Activated CD4-positive, alpha-beta T cell treated with anti-CD3 and anti-CD28 coated beads for 36 hours (primary cell): ENCODE data around the gene KIAA0753. TPM values are rescaled to one million over a fixed set of nuclear protein-coding genes. Genes with fewer than 3 reads are reported as not detected.

ENCODE experiments used
- ATAC-seq: fragments of 200-7000 bp; cut with Tn5 transposase; one replicate; pipeline ENCODE4 v1.10.0; 2021; ENCODE audit warnings: mild to moderate bottlenecking, moderate library complexity
- CTCF ChIA-PET: fragments of 350-600 bp; sonication (Branson Sonifier 250); formaldehyde crosslinking; loops from one replicate; lab custom pipeline; 2021; ENCODE audit warnings: antibody characterized with exemption; lab: Charles Lee
- POLR2A ChIA-PET: fragments of 350-600 bp; sonication (Branson Sonifier 250); formaldehyde crosslinking; loops from one replicate; lab custom pipeline; 2021; ENCODE audit warnings: antibody characterized with exemption, inconsistent platforms; lab: Charles Lee
- DNase-seq: peaks from one replicate; pipeline ENCODE4 v3.0.0-alpha.2; 2020
- H3K27ac Mint-ChIP-seq: one replicate; pipeline ENCODE4 v1.8.0; 2021; ENCODE audit warnings: mixed read lengths
- H3K27me3 Mint-ChIP-seq: one replicate; pipeline ENCODE4 v1.8.0; 2021; ENCODE audit warnings: mixed read lengths
- H3K36me3 Mint-ChIP-seq: one replicate; pipeline ENCODE4 v1.8.0; 2021; ENCODE audit warnings: low read depth, mixed read lengths
- H3K4me1 Mint-ChIP-seq: one replicate; pipeline ENCODE4 v1.8.0; 2021; ENCODE audit warnings: mixed read lengths
- H3K4me3 Mint-ChIP-seq: one replicate; pipeline ENCODE4 v1.8.0; 2021; ENCODE audit warnings: mild to moderate bottlenecking, moderate library complexity, mixed read lengths
- H3K9me3 Mint-ChIP-seq: one replicate; pipeline ENCODE4 v1.8.0; 2021; ENCODE audit warnings: low read depth, mixed read lengths
- intact Hi-C, 2 experiments: fragments of 100-400 bp; cut with DNase I in 1 of 2; cut with micrococcal nuclease in 1 of 2; formaldehyde crosslinking; loops; one replicate each; pipeline versions ENCODE4 v1.14.2 to v1.15.1; 2022 to 2024; cut with DNase I, micrococcal nuclease
- total RNA-seq, 2 experiments: library from RNA; stranded (reverse); gene quantifications; one replicate each; pipeline ENCODE4 v1.2.3, GENCODE V29; 2021

The KIAA0753 gene
- 10 to 100 TPM; 17.1 to 24.9 TPM for total RNA-seq

DNA sequence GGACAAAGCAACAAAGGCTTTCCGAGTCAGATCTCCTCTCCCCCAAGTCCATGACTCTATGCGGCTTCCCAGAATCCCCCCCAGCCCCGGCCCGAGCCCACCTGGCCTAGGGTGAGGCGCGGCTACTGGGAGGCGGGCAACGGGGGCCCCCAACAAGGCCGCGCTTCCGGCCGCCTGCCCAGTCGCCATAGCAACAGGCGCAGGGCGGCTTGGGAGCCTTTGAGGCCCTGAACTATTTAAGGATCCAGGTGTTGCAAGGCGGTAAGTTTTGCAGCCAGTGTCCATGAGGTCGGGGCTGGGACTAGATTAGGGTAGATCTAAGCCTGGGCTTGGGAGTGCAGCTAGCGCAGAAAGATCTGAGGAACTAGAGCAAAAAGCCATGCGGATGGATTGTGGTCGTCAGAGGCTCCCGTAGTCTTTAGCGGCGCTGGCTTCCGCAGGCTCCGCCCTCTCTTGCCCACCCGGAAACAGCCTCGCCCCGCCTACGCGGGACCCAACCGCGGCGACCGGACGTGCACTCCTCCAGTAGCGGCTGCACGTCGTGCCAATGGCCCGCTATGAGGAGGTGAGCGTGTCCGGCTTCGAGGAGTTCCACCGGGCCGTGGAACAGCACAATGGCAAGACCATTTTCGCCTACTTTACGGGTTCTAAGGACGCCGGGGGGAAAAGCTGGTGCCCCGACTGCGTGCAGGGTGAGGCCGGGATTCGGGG is at the start of gene KIAA0753, which contains the start of gene TXNDC17:
Gene KIAA0753 (minus strand): TSS at position 176 of the 711 bp plus-strand sequence. CDS start 5,608 bp downstream, outside the sequence.
Gene TXNDC17 (plus strand): TSS at position 525 of the 711 bp plus-strand sequence. CDS start 23 bp downstream, at position 548.
- Mint-ChIP-seq H3K36me3 (peaks cover 30% of the 10 kb centered on the region), H3K4me1 (peaks cover 58% of the 10 kb centered on the region), H3K27ac (peak within 1 kb of the TSS; percentile 92), H3K27me3 (no peaks in the 10 kb centered on the region), H3K9me3 (no peaks in the 10 kb centered on the region), H3K4me3 (peak within 1 kb of the TSS; percentile 92)
- CTCF ChIA-PET = interaction anchor here (1.7 to 1.8 kb wide), 2 partner anchors 9 to 363 kb away, joined by 5 to 6 read pairs; no protein-coding TSS in a partner anchor
- ATAC-seq (peak; percentile 81), DNase-seq (peak; percentile 96)
- POLR2A ChIA-PET = no interaction called here
- intact Hi-C loops = loop anchor here (1.0 to 10.0 kb wide), 13 partner anchors 11 to 1797 kb away; partner anchors contain the start of genes C17orf100 (in 2 of the 2), MED31 (in 2 of the 2), NLRP1 (in 2 of the 2) and ACADVL (in 1 of the 2)

DNA sequence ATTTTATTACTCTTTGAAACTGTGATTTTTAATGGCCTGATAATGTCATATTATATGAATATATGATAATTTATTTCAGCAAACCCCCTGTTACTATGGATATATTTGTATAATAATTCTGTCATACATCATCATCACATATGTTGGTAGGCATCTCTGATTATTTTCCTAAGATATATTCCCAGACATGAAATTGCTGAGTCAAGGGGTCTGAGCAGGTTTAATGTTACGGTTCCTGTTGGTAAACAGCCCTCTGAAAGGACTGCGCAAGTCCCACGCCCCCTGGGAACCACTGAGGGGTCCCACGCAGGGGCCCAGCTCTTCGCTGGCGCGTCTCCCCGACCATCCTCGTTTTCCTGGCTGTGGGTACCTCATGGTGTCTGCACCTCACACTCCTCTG is 48.4 kb upstream of the KIAA0753 start:
- DNase-seq = no peak
- Mint-ChIP-seq H3K27ac (no peak overlapping the region), H3K36me3 (no peaks in the 10 kb centered on the region), H3K9me3 (no peaks in the 10 kb centered on the region), H3K4me3 (no peak overlapping the region), H3K4me1 (no peaks in the 10 kb centered on the region), H3K27me3 (peaks cover 27% of the 10 kb centered on the region)
- intact Hi-C loops = no loop called here
- ChIA-PET CTCF (no interaction called here), POLR2A (no interaction called here)
- no peak for ATAC-seq

GRCh38 chr17:6686026-6686425 is 45.5 kb upstream of the KIAA0753 start:
- ChIA-PET POLR2A (no interaction called here), CTCF (interaction anchor here (0.6 kb wide), 1 partner anchor 29 kb away, joined by 3 read pairs; no protein-coding TSS in a partner anchor)
- H3K4me3 Mint-ChIP-seq = no peak overlapping the region
- intact Hi-C loops = no loop called here
- ATAC-seq = no peak
- DNase-seq = no peak
- no peaks in the 10 kb centered on the region for H3K9me3 Mint-ChIP-seq
- peaks cover 22% of the 10 kb centered on the region for H3K27me3 Mint-ChIP-seq
- no peaks in the 10 kb centered on the region for H3K36me3 Mint-ChIP-seq
- H3K27ac Mint-ChIP-seq = no peak overlapping the region
- no peaks in the 10 kb centered on the region for H3K4me1 Mint-ChIP-seq

DNA sequence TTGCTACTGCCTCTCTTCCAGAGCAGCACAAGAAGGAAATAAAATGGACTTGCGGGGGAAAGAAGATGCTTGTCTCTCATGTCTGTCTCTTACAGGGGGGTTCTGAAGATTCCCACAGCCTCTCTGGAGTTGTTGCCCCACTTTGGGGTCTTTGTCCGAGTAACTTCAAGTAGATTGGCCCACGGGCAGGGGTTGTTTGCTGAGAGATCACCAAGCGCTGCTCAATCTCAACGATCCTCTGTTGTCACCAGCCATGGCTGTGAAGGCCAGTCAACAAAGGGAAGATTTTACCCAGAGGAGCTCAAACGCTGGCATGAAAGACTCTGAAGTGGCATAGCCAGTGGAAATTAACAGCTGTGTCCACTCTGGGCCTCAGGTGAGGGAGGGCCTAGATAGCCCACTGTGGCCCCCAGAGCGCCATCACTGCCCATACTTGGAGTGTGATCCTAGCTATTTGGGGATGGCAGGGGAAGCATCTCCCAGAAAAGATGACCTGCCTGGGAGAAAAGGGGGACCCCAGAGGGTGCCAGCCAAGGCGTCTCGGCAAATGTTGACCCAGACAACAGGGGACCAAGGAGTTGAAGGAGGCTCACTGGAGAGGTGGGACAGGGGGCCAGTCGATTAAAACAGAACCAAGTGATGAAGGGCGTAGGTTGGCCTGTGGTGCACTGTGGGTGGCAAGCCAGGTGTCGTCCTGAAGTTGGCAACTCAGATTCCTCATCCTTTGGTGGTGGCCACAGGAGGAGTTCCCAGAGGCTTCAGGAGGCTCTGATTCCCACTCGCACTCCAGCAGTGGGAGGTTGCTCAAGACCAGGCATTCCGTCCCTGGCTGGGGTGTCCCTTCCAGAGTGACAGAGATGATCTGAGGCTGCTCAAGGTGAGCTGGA is 44.6 kb upstream of the KIAA0753 start:
- no peak for DNase-seq
- POLR2A ChIA-PET = no interaction called here

GRCh38 chr17:6684460-6684783 is 43.9 kb upstream of the KIAA0753 start:
- Mint-ChIP-seq H3K27ac (no peak overlapping the region), H3K9me3 (no peaks in the 10 kb centered on the region), H3K36me3 (no peaks in the 10 kb centered on the region), H3K27me3 (peaks cover 21% of the 10 kb centered on the region), H3K4me1 (no peaks in the 10 kb centered on the region), H3K4me3 (no peak overlapping the region)
- DNase-seq = no peak
- ChIA-PET POLR2A (no interaction called here), CTCF (no interaction called here)
- no peak for ATAC-seq
- intact Hi-C loops = no loop called here

More for the DNA sequence above, 44.6 kb upstream of the KIAA0753 start:
- intact Hi-C loops = no loop called here
- Mint-ChIP-seq H3K4me3 (no peak overlapping the region), H3K4me1 (no peaks in the 10 kb centered on the region), H3K27me3 (peaks cover 22% of the 10 kb centered on the region), H3K36me3 (no peaks in the 10 kb centered on the region), H3K27ac (no peak overlapping the region), H3K9me3 (no peaks in the 10 kb centered on the region)
- CTCF ChIA-PET = interaction anchor here (0.6 kb wide), 1 partner anchor 105 kb away, joined by 3 read pairs; no protein-coding TSS in a partner anchor
- no peak for ATAC-seq

- H3K36me3 Mint-ChIP-seq = no peaks in the 10 kb centered on the region
- no peak overlapping the region for H3K4me3 Mint-ChIP-seq
- intact Hi-C loops = no loop called here
- no peaks in the 10 kb centered on the region for H3K9me3 Mint-ChIP-seq
- ATAC-seq (no peak), DNase-seq (no peak)
- peaks cover 21% of the 10 kb centered on the region for H3K27me3 Mint-ChIP-seq
- CTCF ChIA-PET = no interaction called here
- no peak overlapping the region for H3K27ac Mint-ChIP-seq
- POLR2A ChIA-PET = no interaction called here
- H3K4me1 Mint-ChIP-seq = no peaks in the 10 kb centered on the region
These were observed 43.4 kb upstream of the KIAA0753 start for GRCh38 chr17:6683730-6684459.

GRCh38 chr17:6683081-6683684 is 42.7 kb upstream of the KIAA0753 start:
- no peak for ATAC-seq
- Mint-ChIP-seq H3K27me3 (peaks cover 23% of the 10 kb centered on the region), H3K27ac (no peak overlapping the region), H3K4me1 (no peaks in the 10 kb centered on the region), H3K9me3 (no peaks in the 10 kb centered on the region), H3K4me3 (no peak overlapping the region), H3K36me3 (no peaks in the 10 kb centered on the region)
- ChIA-PET CTCF (interaction anchor here (0.9 to 1.5 kb wide), 3 partner anchors 11 to 160 kb away, joined by 3 to 4 read pairs (median 4); no protein-coding TSS in a partner anchor), POLR2A (no interaction called here)
- intact Hi-C loops = no loop called here
- DNase-seq = no peak

GRCh38 chr17:6682339-6682738 is 41.8 kb upstream of the KIAA0753 start:
- ATAC-seq (no peak), DNase-seq (no peak)
- ChIA-PET POLR2A (no interaction called here), CTCF (interaction anchor here (0.9 to 1.5 kb wide), 3 partner anchors 10 to 161 kb away, joined by 3 to 4 read pairs (median 4); no protein-coding TSS in a partner anchor)
- H3K4me1 Mint-ChIP-seq = peaks cover 3% of the 10 kb centered on the region
- no peaks in the 10 kb centered on the region for H3K9me3 Mint-ChIP-seq
- H3K27me3 Mint-ChIP-seq = peaks cover 19% of the 10 kb centered on the region
- H3K27ac Mint-ChIP-seq = no peak overlapping the region
- H3K4me3 Mint-ChIP-seq = no peak overlapping the region
- no peaks in the 10 kb centered on the region for H3K36me3 Mint-ChIP-seq
- intact Hi-C loops = no loop called here

DNA sequence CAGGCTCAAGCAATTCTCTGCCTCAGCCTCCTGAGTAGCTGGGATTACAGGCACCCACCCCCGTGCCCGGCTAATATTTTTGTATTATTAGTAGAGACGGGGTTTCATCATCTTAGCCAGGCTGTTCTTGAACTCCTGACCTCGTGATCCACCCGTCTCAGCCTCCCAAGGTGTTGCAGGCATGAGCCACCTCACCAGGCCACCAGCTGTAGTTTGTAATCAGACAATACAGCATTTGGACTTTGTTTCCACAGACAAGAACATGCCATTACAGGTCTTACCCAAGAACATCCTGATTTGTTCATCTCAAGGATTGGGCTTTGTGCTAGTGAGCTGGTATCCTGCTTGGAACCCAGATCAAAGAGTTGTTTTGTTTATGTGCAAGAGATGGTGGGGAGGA is 41.2 kb upstream of the KIAA0753 start:
- no peak for ATAC-seq

GRCh38 chr17:6681176-6681575 is 40.7 kb upstream of the KIAA0753 start:
- Mint-ChIP-seq H3K27me3 (peaks cover 14% of the 10 kb centered on the region), H3K9me3 (no peaks in the 10 kb centered on the region), H3K4me3 (no peak overlapping the region), H3K27ac (no peak overlapping the region), H3K4me1 (peaks cover 6% of the 10 kb centered on the region), H3K36me3 (no peaks in the 10 kb centered on the region)
- CTCF ChIA-PET = no interaction called here
- ATAC-seq (no peak), DNase-seq (no peak)
- intact Hi-C loops = no loop called here
- POLR2A ChIA-PET = no interaction called here

More for the DNA sequence above, 41.2 kb upstream of the KIAA0753 start:
- Mint-ChIP-seq H3K36me3 (no peaks in the 10 kb centered on the region), H3K4me3 (no peak overlapping the region), H3K4me1 (peaks cover 6% of the 10 kb centered on the region), H3K27me3 (peaks cover 14% of the 10 kb centered on the region), H3K9me3 (no peaks in the 10 kb centered on the region), H3K27ac (no peak overlapping the region)
- DNase-seq = no peak
- ChIA-PET CTCF (interaction anchor here (1.2 kb wide), 1 partner anchor 162 kb away, joined by 4 read pairs; no protein-coding TSS in a partner anchor), POLR2A (no interaction called here)
- intact Hi-C loops = no loop called here
